PC-9 (cell line): ENCODE measurements around the gene CADPS2.

Source experiments
- EZH2 ChIP-seq: fragments of 200-600 bp; sonication (generic); IDR thresholded peaks from 2 replicates; pipeline ENCODE4 v1.8.0; 2017; ENCODE audit warnings: antibody characterized with exemption, low read depth
- TF ChIP-seq, protein P1 (sequence below): fragments of 200-600 bp; sonication (generic); conservative IDR thresholded peaks from 2 replicates; pipeline ENCODE4 v1.6.1; 2017; ENCODE audit warnings: mixed run types, antibody characterized with exemption, mild to moderate bottlenecking, moderate library complexity

DNA sequence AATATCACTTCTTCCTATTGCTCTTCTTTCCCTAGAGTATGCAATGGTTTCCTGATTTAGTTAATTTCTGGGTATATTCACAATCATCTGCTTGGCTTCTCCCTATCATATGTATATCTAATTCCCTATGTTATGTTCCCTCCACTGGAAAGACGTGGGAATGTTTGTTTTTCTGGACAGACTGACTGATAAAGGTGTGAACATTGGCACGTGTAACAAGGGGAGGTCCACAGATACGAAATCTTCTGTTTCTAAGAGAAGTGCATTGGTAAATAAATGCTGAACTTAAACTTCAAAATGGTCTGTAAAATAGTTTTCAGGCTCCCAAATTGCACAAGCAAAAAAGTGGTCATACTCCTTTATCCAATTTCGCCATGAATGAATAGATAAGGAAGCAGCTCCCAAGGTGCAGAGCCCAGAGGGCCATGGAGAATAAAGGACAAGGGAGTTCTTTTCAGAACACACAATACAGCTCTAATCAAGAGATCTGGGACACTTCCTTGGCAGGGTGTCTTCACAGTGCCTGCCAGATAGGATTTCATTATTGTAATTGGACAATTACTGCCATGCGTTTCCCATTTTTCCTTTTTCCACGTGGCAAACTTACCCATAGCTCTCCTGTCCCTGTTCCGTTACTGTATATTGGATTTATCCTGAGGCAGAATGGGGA, 329.3 kb downstream of the CADPS2 start:
- TF ChIP-seq, protein P1, sequence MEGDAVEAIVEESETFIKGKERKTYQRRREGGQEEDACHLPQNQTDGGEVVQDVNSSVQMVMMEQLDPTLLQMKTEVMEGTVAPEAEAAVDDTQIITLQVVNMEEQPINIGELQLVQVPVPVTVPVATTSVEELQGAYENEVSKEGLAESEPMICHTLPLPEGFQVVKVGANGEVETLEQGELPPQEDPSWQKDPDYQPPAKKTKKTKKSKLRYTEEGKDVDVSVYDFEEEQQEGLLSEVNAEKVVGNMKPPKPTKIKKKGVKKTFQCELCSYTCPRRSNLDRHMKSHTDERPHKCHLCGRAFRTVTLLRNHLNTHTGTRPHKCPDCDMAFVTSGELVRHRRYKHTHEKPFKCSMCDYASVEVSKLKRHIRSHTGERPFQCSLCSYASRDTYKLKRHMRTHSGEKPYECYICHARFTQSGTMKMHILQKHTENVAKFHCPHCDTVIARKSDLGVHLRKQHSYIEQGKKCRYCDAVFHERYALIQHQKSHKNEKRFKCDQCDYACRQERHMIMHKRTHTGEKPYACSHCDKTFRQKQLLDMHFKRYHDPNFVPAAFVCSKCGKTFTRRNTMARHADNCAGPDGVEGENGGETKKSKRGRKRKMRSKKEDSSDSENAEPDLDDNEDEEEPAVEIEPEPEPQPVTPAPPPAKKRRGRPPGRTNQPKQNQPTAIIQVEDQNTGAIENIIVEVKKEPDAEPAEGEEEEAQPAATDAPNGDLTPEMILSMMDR = no peak
- no peak for TF ChIP-seq EZH2
